Neural cell (in vitro differentiated cells): ENCODE results near the gene NOP9. TPM values are rescaled to one million over a fixed set of nuclear protein-coding genes. Genes with fewer than 3 reads are reported as not detected.

Experiments
- H2AFZ ChIP-seq: fragments of 200-600, 300-800 bp; sonication (generic), shearing (Covaris generic); 2 replicates; pipeline ENCODE4 v1.6.0; 2014; ENCODE audit warnings: low read depth, mild to moderate bottlenecking, antibody characterized with exemption, low read length, moderate library complexity
- H3F3A ChIP-seq: fragments of 200-600 bp; shearing (Covaris generic); 2 replicates; pipeline ENCODE4 v1.6.1; 2016; ENCODE audit warnings: mild to moderate bottlenecking, moderate library complexity, mixed read lengths, antibody characterized with exemption, low read length; ENCODE audit not compliant: insufficient read depth, poor library complexity, severe bottlenecking
- H3K27ac ChIP-seq: fragments of 200-600, 300-800 bp; sonication (generic), shearing (Covaris generic); 2 replicates; pipeline ENCODE4 v1.5.1; 2014; ENCODE audit warnings: mild to moderate bottlenecking, low read length, moderate library complexity
- H3K27me3 ChIP-seq: fragments of 300-800, 200-600 bp; sonication (generic), shearing (Covaris generic); 2 replicates; pipeline ENCODE4 v1.6.0; 2014; ENCODE audit warnings: mild to moderate bottlenecking, low read depth, low read length, moderate library complexity; ENCODE audit not compliant: insufficient read depth
- H3K36me3 ChIP-seq: fragments of 300-800, 200-600 bp; sonication (generic), shearing (Covaris generic); 2 replicates; pipeline ENCODE4 v1.5.1; 2014; ENCODE audit warnings: mild to moderate bottlenecking, antibody characterized with exemption, low read length, moderate library complexity; ENCODE audit not compliant: insufficient read depth
- H3K4me2 ChIP-seq: fragments of 300-800, 200-600 bp; sonication (generic), shearing (Covaris generic); 2 replicates; pipeline ENCODE4 v1.6.0; 2014; ENCODE audit warnings: mild to moderate bottlenecking, low read length
- H3K4me3 ChIP-seq: fragments of 300-800, 200-600 bp; sonication (generic), shearing (Covaris generic); 2 replicates; pipeline ENCODE4 v1.5.1; 2014; ENCODE audit warnings: mild to moderate bottlenecking, low read length, moderate library complexity
- H3K79me2 ChIP-seq: fragments of 200-600 bp; shearing (Covaris generic); replicated peaks from 2 replicates; pipeline ENCODE4 v1.6.0; 2014; ENCODE audit warnings: mild to moderate bottlenecking, low read length, moderate library complexity; ENCODE audit not compliant: insufficient read depth
- H3K9ac ChIP-seq: fragments of 300-800, 200-600 bp; sonication (generic), shearing (Covaris generic); 2 replicates; pipeline ENCODE4 v1.6.1; 2016; ENCODE audit warnings: mild to moderate bottlenecking, low read length, mixed read lengths
- H3K9me2 ChIP-seq: fragments of 200-600 bp; shearing (Covaris generic); 2 replicates; pipeline ENCODE4 v1.6.1; 2016; ENCODE audit warnings: mild to moderate bottlenecking, low read length, mixed read lengths; ENCODE audit not compliant: insufficient read depth
- H3K9me3 ChIP-seq: fragments of 200-600, 300-800 bp; sonication (generic), shearing (Covaris generic); 2 replicates; pipeline ENCODE4 v1.6.1; 2016; ENCODE audit warnings: mild to moderate bottlenecking, mixed run types, low read length, moderate library complexity, mixed read lengths
- H4K20me1 ChIP-seq: fragments of 200-600 bp; shearing (Covaris generic); 2 replicates; pipeline ENCODE4 v1.6.1; 2016; ENCODE audit warnings: mild to moderate bottlenecking, mixed run types; ENCODE audit not compliant: insufficient read depth
- CTCF ChIP-seq: fragments of 450-650 bp; IDR thresholded peaks from 2 replicates; pipeline ENCODE4 v1.5.1; 2014; ENCODE audit warnings: antibody characterized with exemption, mild to moderate bottlenecking, moderate library complexity; ENCODE audit not compliant: poor library complexity, severe bottlenecking
- EP300 ChIP-seq: fragments of 450-650 bp; conservative IDR thresholded peaks from 2 replicates; pipeline ENCODE4 v1.6.1; 2014; ENCODE audit warnings: antibody characterized with exemption, mild to moderate bottlenecking, moderate library complexity; ENCODE audit not compliant: poor library complexity, severe bottlenecking
- EZH2 ChIP-seq: fragments of 200-600, 300-800 bp; shearing (Covaris generic), sonication (generic); IDR thresholded peaks from 2 replicates; pipeline ENCODE4 v1.6.1; 2014; ENCODE audit warnings: antibody characterized with exemption, low read length, borderline replicate concordance, mild to moderate bottlenecking; ENCODE audit not compliant: insufficient read depth, poor library complexity, severe bottlenecking
- MXI1 ChIP-seq: fragments of 450-650 bp; conservative IDR thresholded peaks from 2 replicates; pipeline ENCODE4 v1.6.1; 2014; ENCODE audit warnings: antibody characterized with exemption, mild to moderate bottlenecking; ENCODE audit not compliant: poor library complexity, severe bottlenecking
- POLR2AphosphoS5 ChIP-seq: IDR thresholded peaks from 2 replicates; pipeline ENCODE4 v1.6.1; 2012
- RAD21 ChIP-seq: fragments of 450-650 bp; conservative IDR thresholded peaks from 2 replicates; pipeline ENCODE4 v1.6.1; 2014; ENCODE audit warnings: antibody characterized with exemption, mild to moderate bottlenecking, moderate library complexity
- REST ChIP-seq: IDR thresholded peaks from 2 replicates; pipeline ENCODE4 v1.6.1; 2012; ENCODE audit warnings: borderline replicate concordance
- SMC3 ChIP-seq: fragments of 450-650 bp; conservative IDR thresholded peaks from 2 replicates; pipeline ENCODE4 v1.6.1; 2014; ENCODE audit warnings: antibody characterized with exemption, mild to moderate bottlenecking, moderate library complexity; ENCODE audit not compliant: poor library complexity
- TAF1 ChIP-seq: IDR thresholded peaks from 2 replicates; pipeline ENCODE4 v1.6.1; 2012; ENCODE audit warnings: low read depth
- polyA plus RNA-seq: library from polyadenylated mRNA; depleted of rRNA; stranded (reverse); fragments of >200 nt; gene quantifications from 2 replicates; pipeline ENCODE4 v1.2.3, GENCODE V29; 2014

NOP9 gene
- polyA plus RNA-seq, 1 donor from 2014 or later: 13.0 TPM

- H3K4me2 ChIP-seq: no peak overlapping the region
- no peaks in the 10 kb centered on the region for H3F3A ChIP-seq
- H3K9me3 ChIP-seq: no peaks in the 10 kb centered on the region
- no peak overlapping the region for H3K9ac ChIP-seq
- no peak overlapping the region for H3K4me3 ChIP-seq
- H2AFZ ChIP-seq: no peak overlapping the region
- H3K79me2 ChIP-seq: no peaks in the 10 kb centered on the region
- no peaks in the 10 kb centered on the region for H3K9me2 ChIP-seq
- H3K36me3 ChIP-seq: no peaks in the 10 kb centered on the region
- no peaks in the 10 kb centered on the region for H3K27me3 ChIP-seq
- no peaks in the 10 kb centered on the region for H4K20me1 ChIP-seq
- H3K27ac ChIP-seq: no peak overlapping the region
- no peak for TF ChIP-seq TAF1
- no peak for TF ChIP-seq RAD21
- TF ChIP-seq MXI1: no peak
- no peak for TF ChIP-seq POLR2AphosphoS5
- no peak for TF ChIP-seq CTCF
- TF ChIP-seq EP300: no peak
- no peak for TF ChIP-seq REST
- TF ChIP-seq EZH2: no peak
- TF ChIP-seq SMC3: no peak
Observed at GRCh38 chr14:24272467-24272866, 27.2 kb upstream of the NOP9 start.

- peak; percentile 33 for TF ChIP-seq CTCF
- no peak for TF ChIP-seq TAF1
- TF ChIP-seq SMC3: no peak
- no peak for TF ChIP-seq EP300
- TF ChIP-seq MXI1: no peak
- Histone ChIP-seq H3K36me3 (no peaks in the 10 kb centered on the region), H3K27ac (no peak overlapping the region), H3K4me3 (no peak overlapping the region), H3K9ac (no peak overlapping the region), H3K4me2 (no peak overlapping the region), H3K27me3 (no peaks in the 10 kb centered on the region), H3K9me2 (no peaks in the 10 kb centered on the region), H3K79me2 (no peaks in the 10 kb centered on the region), H3F3A (no peaks in the 10 kb centered on the region), H3K9me3 (no peaks in the 10 kb centered on the region), H4K20me1 (no peaks in the 10 kb centered on the region), H2AFZ (no peak overlapping the region)
Observed at GRCh38 chr14:24273422-24273998, 26.1 kb upstream of the NOP9 start.
